Measurements from ENCODE around the gene SGCE. TPM values are rescaled to one million over a fixed set of nuclear protein-coding genes. Genes with fewer than 3 reads are reported as not detected.

SGCE gene
- total and polyA plus RNA-seq, 12 donors, result 32.2 to 230 (median 142) TPM

GRCh38 chr7:94649450-94649849, 6.5 kb downstream of the SGCE start:
- H3K27ac ChIP-seq, result peak overlapping the region in 3 of 5 donors; percentile 11 to 41 (median 26)
- no peak for TF ChIP-seq CTCF (IDR thresholded peaks at IDR 0.05)
- peak in 1 of 2 donors; percentile 21 for TF ChIP-seq POLR2A (IDR thresholded peaks at IDR 0.05)
- DNase-seq, result peak in 2 of 7 donors; percentile 18 to 45
- H3K27me3 ChIP-seq, result no peaks in the 10 kb centered on the region
- intact Hi-C loops (cut with DNase I), result no loop called here
- H3K4me3 ChIP-seq, result peak overlapping the region in 1 of 4 donors; percentile 73
- H3K36me3 ChIP-seq (replicated peaks in 1 of 2), result no peaks in the 10 kb centered on the region
- 34 to 45% (median 38%) methylated on average over 4 of the region's 4 CpGs for WGBS, 4 donors
- no peaks in the 10 kb centered on the region for H3K9me3 ChIP-seq (replicated peaks in 1 of 3)
- peaks cover 0 to 19% of the 10 kb centered on the region in 2 donors for H3K4me1 ChIP-seq (replicated peaks in 1 of 2)

GRCh38 chr7:94648731-94649130, 7.2 kb downstream of the SGCE start:
- WGBS, 4 donors, result 57 to 81% (median 59%) methylated on average over 5 of the region's 5 CpGs
- Histone ChIP-seq H3K9me3 (replicated peaks in 1 of 3) (no peaks in the 10 kb centered on the region), H3K27me3 (no peaks in the 10 kb centered on the region), H3K27ac (peak overlapping the region in 2 of 5 donors; percentile 11 to 41), H3K36me3 (replicated peaks in 1 of 2) (no peaks in the 10 kb centered on the region), H3K4me1 (replicated peaks in 1 of 2) (peaks cover 0 to 27% of the 10 kb centered on the region in 2 donors), H3K4me3 (peak overlapping the region in 1 of 4 donors; percentile 73)
- intact Hi-C loops (cut with DNase I), result no loop called here
- TF ChIP-seq POLR2A (IDR thresholded peaks at IDR 0.05), result no peak
- DNase-seq, result no peak

GRCh38 chr7:94647295-94647694, 8.6 kb downstream of the SGCE start:
- no peak for DNase-seq
- Histone ChIP-seq H3K27me3 (no peaks in the 10 kb centered on the region), H3K36me3 (replicated peaks in 1 of 2) (no peaks in the 10 kb centered on the region), H3K27ac (no peak overlapping the region), H3K4me3 (no peak overlapping the region), H3K4me1 (replicated peaks in 1 of 2) (peaks cover 3 to 32% of the 10 kb centered on the region in 2 donors), H3K9me3 (replicated peaks in 1 of 3) (no peaks in the 10 kb centered on the region)
- TF ChIP-seq CTCF (IDR thresholded peaks at IDR 0.05) (no peak), POLR2A (IDR thresholded peaks at IDR 0.05) (no peak)
- intact Hi-C loops (cut with DNase I), result no loop called here
- WGBS, 4 donors, result 63 to 77% (median 68%) methylated on average over 3 of the region's 3 CpGs

- TF ChIP-seq POLR2A (IDR thresholded peaks at IDR 0.05) (no peak), CTCF (IDR thresholded peaks at IDR 0.05) (no peak)
- Histone ChIP-seq H3K27ac (peak overlapping the region in 2 of 5 donors; percentile 28 to 30), H3K9me3 (replicated peaks in 1 of 3) (no peaks in the 10 kb centered on the region), H3K36me3 (replicated peaks in 1 of 2) (no peaks in the 10 kb centered on the region), H3K4me3 (no peak overlapping the region), H3K27me3 (no peaks in the 10 kb centered on the region), H3K4me1 (replicated peaks in 1 of 2) (peaks cover 3 to 25% of the 10 kb centered on the region in 2 donors)
- 40 to 56% (median 47%) methylated on average over 3 of the region's 3 CpGs for WGBS, 4 donors
- intact Hi-C loops (cut with DNase I), result no loop called here
- DNase-seq, result no peak
These were observed 12.0 kb downstream of the SGCE start for GRCh38 chr7:94643771-94644545.
